Smooth muscle cell (in vitro differentiated cells): ENCODE measurements around the gene HIP1R. TPM values are rescaled to one million over a fixed set of nuclear protein-coding genes. Genes with fewer than 3 reads are reported as not detected.
A peak's percentile ranks its signal among the peaks of the same experiment; 100 is the strongest.

Experiments
- DNase-seq: peaks from one replicate; lab custom pipeline; 2025; ENCODE audit not compliant: unreplicated experiment; lab: John Stamatoyannopoulos, UW
- H2AFZ ChIP-seq: fragments of 200-600 bp; sonication (generic); 2 replicates; pipeline ENCODE4 v1.6.0; 2016; ENCODE audit warnings: antibody characterized with exemption, low read depth, mild to moderate bottlenecking
- H3F3A ChIP-seq: fragments of 200-600 bp; sonication (generic); 2 replicates; pipeline ENCODE4 v1.6.0; 2017; ENCODE audit warnings: antibody characterized with exemption, low read depth
- H3K27ac ChIP-seq: fragments of 200-600 bp; sonication (generic); 2 replicates; pipeline ENCODE4 v1.5.1; 2016; ENCODE audit warnings: low read depth, mild to moderate bottlenecking
- H3K27me3 ChIP-seq: fragments of 200-600 bp; sonication (generic); 2 replicates; pipeline ENCODE4 v1.6.1; 2016; ENCODE audit warnings: low read depth, mild to moderate bottlenecking
- H3K36me3 ChIP-seq: fragments of 200-600 bp; sonication (generic); 2 replicates; pipeline ENCODE4 v1.5.1; 2016; ENCODE audit warnings: low read depth
- H3K4me1 ChIP-seq: fragments of 200-600 bp; sonication (generic); 2 replicates; pipeline ENCODE4 v1.5.1; 2016; ENCODE audit warnings: low read depth
- H3K4me2 ChIP-seq: fragments of 200-600 bp; sonication (generic); 2 replicates; pipeline ENCODE4 v1.6.0; 2016; ENCODE audit warnings: mild to moderate bottlenecking
- H3K4me3 ChIP-seq: fragments of 200-600 bp; sonication (generic); 2 replicates; pipeline ENCODE4 v1.5.1; 2016; ENCODE audit warnings: mild to moderate bottlenecking
- H3K79me2 ChIP-seq: fragments of 200-600 bp; sonication (generic); 2 replicates; pipeline ENCODE4 v1.6.0; 2016; ENCODE audit warnings: low read depth, mild to moderate bottlenecking
- H3K9ac ChIP-seq: fragments of 200-600 bp; sonication (generic); 2 replicates; pipeline ENCODE4 v1.6.0; 2016; ENCODE audit warnings: low read depth
- H3K9me3 ChIP-seq: fragments of 200-600 bp; sonication (generic); replicated peaks from 2 replicates; pipeline ENCODE4 v1.5.1; 2016; ENCODE audit warnings: low read depth
- H4K20me1 ChIP-seq: fragments of 200-600 bp; sonication (generic); 2 replicates; pipeline ENCODE4 v1.6.0; 2016; ENCODE audit warnings: low read depth
- CTCF ChIP-seq: fragments of 200-600 bp; sonication (generic); IDR thresholded peaks from 2 replicates; pipeline ENCODE4 v1.5.1; 2017; ENCODE audit warnings: borderline replicate concordance, mild to moderate bottlenecking, antibody characterized with exemption; ENCODE audit not compliant: insufficient read depth, poor library complexity, severe bottlenecking
- WGBS: methylation state at CpG from one replicate; pipeline ENCODE4 v1.1.7; 2016; ENCODE audit warnings: low lambda C conversion rate; 5-methylcytosine and 5-hydroxymethylcytosine counted together
- polyA plus RNA-seq: library from polyadenylated mRNA; unstranded; fragments of >200 nt; fragmentation: Nextera tagmentation; extraction: Ambion mirVana; gene quantifications from 2 replicates; pipeline ENCODE4 v1.2.1, GENCODE V29; 2016
- total RNA-seq: library from RNA; depleted of rRNA; stranded (reverse); fragments of >200 nt; gene quantifications from 2 replicates; pipeline ENCODE4 v1.2.3, GENCODE V29; 2014

The HIP1R gene
- 7.4 and 27.8 TPM in 2 replicates for total RNA-seq
- polyA plus RNA-seq = 6.0 and 13.7 TPM in 2 replicates

DNA sequence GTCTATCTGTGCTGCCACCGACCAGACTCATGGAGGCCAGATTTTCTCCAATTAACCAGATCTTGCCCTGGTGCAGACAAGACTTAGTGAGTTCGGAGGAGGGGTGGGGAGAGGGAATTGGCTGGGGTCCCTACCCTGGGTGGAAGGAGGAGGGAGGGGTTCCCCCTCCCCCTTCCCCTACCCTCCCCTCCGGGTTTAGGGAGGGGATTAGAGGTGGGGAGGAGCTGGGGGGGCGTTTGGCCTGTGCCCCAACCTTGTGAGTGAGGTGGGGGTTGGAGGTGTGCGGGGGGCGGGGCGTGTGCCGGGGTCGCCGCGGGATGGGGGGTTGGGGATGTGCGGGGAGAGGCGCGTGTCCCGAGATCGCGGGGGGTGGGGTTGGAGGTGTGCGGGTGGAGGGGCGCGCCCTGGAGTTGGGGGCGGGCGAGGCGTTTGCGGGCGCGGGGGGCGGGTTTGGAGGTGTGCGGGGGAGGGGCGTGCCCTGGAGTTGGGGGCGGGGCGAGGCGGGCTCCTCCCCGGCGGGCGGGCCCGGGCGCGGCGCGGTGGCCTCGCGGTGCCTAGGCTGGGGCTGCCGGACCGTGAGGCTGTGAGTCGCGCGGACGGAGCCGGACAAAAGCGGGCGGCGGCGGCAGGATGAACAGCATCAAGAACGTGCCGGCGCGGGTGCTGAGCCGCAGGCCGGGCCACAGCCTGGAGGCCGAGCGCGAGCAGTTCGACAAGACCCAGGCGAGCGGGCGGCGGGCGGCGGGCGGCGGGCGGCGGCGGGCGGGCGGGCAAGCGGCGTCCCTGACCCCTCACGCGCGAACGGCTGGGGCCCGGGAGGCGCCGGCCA lies at the start of gene HIP1R:
TSS of gene HIP1R (plus strand) at position 537 of the 829 bp plus-strand sequence. CDS start at position 631, 94 bp downstream.
- H3K4me2 ChIP-seq = peak within 1 kb of the TSS; percentile 99
- 0% methylated on average over 5 of the region's 85 CpGs for WGBS
- peaks cover 7% of the 10 kb centered on the region for H3K27me3 ChIP-seq
- no peak within 1 kb of the TSS for H3K27ac ChIP-seq
- H3K9ac ChIP-seq = peak within 1 kb of the TSS; percentile 40
- peak within 1 kb of the TSS; percentile 77 for H2AFZ ChIP-seq
- H3K36me3 ChIP-seq = no peaks in the 10 kb centered on the region
- no peaks in the 10 kb centered on the region for H3K9me3 ChIP-seq
- H3K4me3 ChIP-seq = peak within 1 kb of the TSS; percentile 65
- TF ChIP-seq CTCF = no peak
- no peaks in the 10 kb centered on the region for H3K79me2 ChIP-seq
- no peaks in the 10 kb centered on the region for H4K20me1 ChIP-seq
- peaks cover 6% of the 10 kb centered on the region for H3K4me1 ChIP-seq
- H3F3A ChIP-seq = no peaks in the 10 kb centered on the region
- no peak for DNase-seq

- Histone ChIP-seq H3K9ac (no peak overlapping the region), H3K27ac (no peak overlapping the region), H3K4me3 (no peak overlapping the region), H4K20me1 (no peaks in the 10 kb centered on the region), H3K4me2 (no peak overlapping the region), H2AFZ (no peak overlapping the region), H3K4me1 (no peaks in the 10 kb centered on the region), H3K9me3 (no peaks in the 10 kb centered on the region), H3K36me3 (no peaks in the 10 kb centered on the region), H3K79me2 (no peaks in the 10 kb centered on the region), H3K27me3 (no peaks in the 10 kb centered on the region), H3F3A (no peaks in the 10 kb centered on the region)
- TF ChIP-seq CTCF = no peak
- 96% methylated on average over 7 of the region's 7 CpGs for WGBS
- DNase-seq = no peak
Measured at GRCh38 chr12:122785503-122785902, 49.8 kb upstream of the HIP1R start.

DNA sequence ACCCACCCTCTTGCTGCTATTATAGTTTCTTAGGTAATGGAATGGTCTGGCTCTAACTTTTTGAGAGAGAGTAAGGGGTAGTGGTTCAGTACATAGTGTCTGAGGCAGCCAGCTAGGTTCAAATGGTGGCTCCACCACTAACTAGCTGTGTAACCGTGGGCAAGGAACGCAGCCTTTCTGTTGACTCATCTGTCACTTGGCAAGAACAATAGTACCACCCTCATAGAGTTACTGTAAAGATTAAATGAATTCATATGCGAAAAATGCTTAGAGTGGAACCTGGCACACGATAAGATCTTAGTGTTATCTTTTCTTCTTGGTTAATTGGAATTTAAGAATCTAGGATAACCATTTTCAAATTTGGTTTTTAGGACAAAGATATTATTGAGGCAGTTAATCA lies 46.9 kb upstream of the HIP1R start:
- Histone ChIP-seq H3K27ac (no peak overlapping the region), H3K4me2 (no peak overlapping the region), H3K36me3 (no peaks in the 10 kb centered on the region), H3K4me1 (no peaks in the 10 kb centered on the region), H3F3A (no peaks in the 10 kb centered on the region), H3K9me3 (no peaks in the 10 kb centered on the region), H4K20me1 (no peaks in the 10 kb centered on the region), H3K4me3 (no peak overlapping the region), H3K79me2 (no peaks in the 10 kb centered on the region), H3K9ac (no peak overlapping the region), H2AFZ (no peak overlapping the region), H3K27me3 (no peaks in the 10 kb centered on the region)
- no peak for DNase-seq
- WGBS = 81% methylated on average over 4 of the region's 4 CpGs
- TF ChIP-seq CTCF = no peak

DNA sequence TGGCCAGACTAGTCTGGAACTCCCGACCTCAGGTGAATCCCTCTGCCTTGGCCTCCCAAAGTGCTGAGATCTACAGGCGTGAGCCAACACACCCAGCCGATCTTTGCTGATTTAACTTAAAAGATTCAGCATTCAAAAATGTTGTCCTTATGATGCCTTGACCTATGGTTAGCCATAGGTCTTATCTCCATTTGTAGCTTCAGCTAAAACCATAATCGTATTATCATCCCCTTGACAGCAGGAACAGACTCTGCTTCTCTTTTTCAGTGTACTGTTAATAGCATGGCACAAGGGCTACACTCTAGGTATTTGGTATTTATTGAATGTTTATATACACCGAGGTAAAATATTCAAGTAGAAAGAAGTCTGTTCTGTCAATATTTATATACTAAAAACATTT lies 45.6 kb upstream of the HIP1R start:
- Histone ChIP-seq H4K20me1 (no peaks in the 10 kb centered on the region), H3F3A (no peaks in the 10 kb centered on the region), H3K36me3 (no peaks in the 10 kb centered on the region), H3K4me2 (no peak overlapping the region), H3K79me2 (no peaks in the 10 kb centered on the region), H3K4me1 (no peaks in the 10 kb centered on the region), H3K4me3 (no peak overlapping the region), H3K9me3 (no peaks in the 10 kb centered on the region), H3K27ac (no peak overlapping the region), H2AFZ (no peak overlapping the region), H3K9ac (no peak overlapping the region), H3K27me3 (no peaks in the 10 kb centered on the region)
- TF ChIP-seq CTCF = no peak
- WGBS = 94% methylated on average over 5 of the region's 5 CpGs
- DNase-seq = no peak
